ENCODE data around the gene USP24.

Gene USP24, protein sequence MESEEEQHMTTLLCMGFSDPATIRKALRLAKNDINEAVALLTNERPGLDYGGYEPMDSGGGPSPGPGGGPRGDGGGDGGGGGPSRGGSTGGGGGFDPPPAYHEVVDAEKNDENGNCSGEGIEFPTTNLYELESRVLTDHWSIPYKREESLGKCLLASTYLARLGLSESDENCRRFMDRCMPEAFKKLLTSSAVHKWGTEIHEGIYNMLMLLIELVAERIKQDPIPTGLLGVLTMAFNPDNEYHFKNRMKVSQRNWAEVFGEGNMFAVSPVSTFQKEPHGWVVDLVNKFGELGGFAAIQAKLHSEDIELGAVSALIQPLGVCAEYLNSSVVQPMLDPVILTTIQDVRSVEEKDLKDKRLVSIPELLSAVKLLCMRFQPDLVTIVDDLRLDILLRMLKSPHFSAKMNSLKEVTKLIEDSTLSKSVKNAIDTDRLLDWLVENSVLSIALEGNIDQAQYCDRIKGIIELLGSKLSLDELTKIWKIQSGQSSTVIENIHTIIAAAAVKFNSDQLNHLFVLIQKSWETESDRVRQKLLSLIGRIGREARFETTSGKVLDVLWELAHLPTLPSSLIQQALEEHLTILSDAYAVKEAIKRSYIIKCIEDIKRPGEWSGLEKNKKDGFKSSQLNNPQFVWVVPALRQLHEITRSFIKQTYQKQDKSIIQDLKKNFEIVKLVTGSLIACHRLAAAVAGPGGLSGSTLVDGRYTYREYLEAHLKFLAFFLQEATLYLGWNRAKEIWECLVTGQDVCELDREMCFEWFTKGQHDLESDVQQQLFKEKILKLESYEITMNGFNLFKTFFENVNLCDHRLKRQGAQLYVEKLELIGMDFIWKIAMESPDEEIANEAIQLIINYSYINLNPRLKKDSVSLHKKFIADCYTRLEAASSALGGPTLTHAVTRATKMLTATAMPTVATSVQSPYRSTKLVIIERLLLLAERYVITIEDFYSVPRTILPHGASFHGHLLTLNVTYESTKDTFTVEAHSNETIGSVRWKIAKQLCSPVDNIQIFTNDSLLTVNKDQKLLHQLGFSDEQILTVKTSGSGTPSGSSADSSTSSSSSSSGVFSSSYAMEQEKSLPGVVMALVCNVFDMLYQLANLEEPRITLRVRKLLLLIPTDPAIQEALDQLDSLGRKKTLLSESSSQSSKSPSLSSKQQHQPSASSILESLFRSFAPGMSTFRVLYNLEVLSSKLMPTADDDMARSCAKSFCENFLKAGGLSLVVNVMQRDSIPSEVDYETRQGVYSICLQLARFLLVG (N-terminal part only)

DNA sequence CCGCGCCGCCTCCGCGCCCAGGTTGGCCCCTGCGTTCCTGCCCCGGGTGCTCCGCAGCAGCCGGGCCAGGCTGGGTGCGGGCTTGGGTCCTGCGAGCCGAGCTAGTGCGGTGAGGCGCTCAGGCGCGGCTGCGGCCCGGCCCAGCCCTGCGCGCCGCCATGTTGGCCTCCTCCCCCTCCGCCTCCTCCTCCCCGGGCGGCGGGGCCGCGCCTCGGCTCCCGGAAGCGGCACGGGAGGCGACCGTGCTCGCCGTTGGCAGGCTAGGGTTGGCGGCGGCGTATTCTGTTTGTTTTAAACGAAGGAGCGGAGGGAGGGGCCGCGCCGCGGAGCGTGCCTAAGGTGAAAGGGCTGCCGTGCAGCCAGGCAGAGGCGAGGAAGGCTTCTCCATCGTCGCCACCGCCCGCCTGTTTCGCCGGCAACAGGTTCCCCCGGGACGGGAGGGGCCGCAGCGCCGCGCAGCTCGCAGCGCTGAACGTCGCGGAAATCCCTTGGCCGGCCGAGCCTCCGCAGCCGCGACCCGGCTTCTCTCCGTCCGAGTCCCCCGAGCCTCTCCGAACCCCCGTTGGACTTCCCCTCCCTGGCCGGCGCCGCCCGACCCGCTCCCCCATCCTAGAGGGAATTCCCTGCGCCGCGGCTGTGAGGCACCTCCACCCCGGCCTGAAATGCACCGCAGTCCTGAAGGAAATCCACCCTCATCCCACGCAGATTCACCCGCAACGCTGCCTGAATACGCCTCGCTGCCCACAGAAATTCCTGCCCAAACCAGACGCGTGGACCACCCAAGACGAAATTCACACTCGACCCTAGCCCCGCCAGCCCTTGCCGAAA is at the start of gene USP24:
TSS of gene USP24 (minus strand) at position 171 of the 828 bp plus-strand sequence. CDS start 251 bp downstream, outside the sequence.
- DNase-seq (ENCODE audit: low read depth), result peak; percentile 72

DNA sequence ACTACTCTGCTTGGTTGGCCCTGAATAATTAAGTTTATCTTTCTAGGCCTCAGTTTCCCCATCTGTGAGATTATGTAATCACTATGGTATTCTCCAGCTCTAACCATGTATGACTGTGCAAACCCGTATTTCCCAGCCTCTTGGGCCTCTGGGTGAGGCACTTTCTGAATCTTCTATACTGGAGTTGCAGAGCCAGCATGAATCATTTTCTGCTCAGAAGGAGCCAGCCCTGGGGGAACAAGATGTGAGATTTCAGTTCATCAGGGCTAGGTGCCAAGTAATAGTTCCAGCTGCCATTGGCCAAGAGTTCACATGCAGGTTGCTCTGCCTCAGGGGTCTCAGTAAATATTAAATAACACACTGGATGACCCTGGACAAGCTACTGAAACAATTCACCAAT is 47.7 kb upstream of the USP24 start:
- DNase-seq (ENCODE audit: low read depth), result no peak

DNA sequence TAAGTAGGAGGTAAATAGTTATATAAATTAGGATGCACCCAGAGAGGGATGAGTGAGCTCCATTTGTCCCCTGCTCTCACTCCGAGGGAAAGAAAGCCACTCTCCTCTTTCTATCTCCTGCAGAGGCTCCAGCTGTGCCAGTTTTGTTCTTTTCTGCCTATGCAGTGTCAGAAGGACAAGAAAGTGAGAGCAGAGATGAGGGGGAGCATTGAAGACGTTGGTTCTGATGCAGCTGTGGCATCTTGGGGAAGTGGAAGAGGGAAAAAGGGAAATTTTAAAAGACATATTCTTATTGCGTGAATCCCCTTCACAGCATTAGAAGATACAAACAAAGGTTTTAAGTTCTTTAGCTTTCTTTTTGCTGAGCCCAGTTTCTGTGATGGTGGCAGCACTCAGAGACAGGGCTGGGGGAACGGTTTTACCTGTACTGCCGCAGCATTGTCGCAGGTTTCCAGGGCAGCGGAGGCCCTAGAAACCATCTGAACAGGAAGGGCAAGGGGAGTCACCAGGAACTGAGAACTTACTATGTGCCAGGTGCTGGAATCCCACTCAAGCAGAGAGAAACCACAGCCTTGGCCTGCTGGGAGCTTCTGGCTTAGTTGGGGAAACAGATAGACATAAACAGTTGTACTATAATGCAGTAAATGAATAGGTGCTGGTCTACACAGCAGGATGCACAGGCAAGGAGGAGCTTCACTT is 44.9 kb upstream of the USP24 start:
- DNase-seq (ENCODE audit: low read depth), result no peak

DNA sequence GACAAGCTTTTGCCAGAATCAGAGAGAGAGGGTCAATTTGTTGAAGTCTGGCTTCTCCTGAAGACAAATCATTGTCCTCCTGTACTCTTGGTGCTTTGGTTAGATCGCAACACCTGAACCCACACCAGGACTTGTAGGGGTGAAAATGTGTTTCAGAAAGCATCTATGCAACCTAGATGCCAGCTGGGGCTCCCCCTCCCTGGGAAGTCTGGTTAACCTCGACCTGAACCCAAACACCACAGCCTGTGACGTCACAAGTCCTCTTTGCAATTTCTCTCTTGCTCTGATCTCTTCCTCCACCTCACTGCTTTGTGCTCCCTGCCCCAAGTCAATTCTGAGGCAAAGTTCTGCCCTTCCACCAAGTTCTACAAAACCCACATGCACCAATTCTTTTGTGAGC is 42.8 kb upstream of the USP24 start:
- DNase-seq (ENCODE audit: low read depth), result peak; percentile 7

DNA sequence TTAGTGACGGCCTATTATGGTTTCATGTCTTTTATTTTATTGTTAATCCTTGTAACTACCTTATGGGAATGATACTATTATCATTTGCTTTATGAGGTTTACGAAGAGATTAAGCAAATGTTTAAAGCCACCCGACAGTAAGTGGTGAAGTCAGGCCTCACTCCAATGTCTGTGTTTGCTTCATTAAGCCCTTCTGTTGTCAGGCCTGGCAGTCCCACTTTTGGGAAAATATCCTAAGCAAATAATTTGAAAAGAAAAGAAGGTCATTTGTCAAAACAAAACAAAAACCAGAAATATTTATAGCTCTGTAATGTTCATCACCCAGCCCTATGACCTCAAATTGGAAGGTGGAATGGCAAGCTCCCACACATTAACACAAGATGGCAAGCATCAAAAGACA is 40.7 kb upstream of the USP24 start:
- no peak for DNase-seq (ENCODE audit: low read depth)

DNA sequence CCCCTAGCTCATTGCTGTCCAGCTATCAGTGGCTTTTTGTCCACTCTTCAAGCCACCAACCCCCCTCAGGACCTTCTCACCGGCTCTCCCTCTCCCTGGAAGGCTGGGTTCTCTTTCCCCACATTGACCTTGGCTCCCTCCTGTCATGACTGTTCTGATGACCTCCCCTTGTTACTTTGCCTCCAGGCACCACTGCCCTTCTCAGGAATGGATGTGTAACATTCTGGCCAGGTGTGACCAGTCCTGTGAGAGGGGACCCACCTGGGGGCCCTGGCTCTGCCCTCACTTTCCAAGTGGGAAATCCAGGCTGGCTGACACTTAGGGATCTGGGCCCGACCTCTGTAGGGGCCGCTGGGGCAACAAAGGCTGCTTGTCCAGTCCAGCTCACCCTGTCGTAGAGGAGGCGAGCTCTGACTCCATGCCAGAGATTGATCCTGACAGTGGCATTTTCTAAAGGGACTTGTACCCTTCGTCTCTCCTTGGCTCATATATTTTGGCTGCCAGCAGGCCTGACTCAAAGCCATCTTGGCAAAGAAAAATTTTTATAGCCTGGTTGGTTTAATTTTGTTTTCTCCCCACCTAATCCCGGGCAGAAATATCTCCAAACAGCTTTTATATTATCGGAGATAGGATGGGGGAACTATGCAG is 37.9 kb upstream of the USP24 start:
- DNase-seq (ENCODE audit: low read depth), result no peak

DNA sequence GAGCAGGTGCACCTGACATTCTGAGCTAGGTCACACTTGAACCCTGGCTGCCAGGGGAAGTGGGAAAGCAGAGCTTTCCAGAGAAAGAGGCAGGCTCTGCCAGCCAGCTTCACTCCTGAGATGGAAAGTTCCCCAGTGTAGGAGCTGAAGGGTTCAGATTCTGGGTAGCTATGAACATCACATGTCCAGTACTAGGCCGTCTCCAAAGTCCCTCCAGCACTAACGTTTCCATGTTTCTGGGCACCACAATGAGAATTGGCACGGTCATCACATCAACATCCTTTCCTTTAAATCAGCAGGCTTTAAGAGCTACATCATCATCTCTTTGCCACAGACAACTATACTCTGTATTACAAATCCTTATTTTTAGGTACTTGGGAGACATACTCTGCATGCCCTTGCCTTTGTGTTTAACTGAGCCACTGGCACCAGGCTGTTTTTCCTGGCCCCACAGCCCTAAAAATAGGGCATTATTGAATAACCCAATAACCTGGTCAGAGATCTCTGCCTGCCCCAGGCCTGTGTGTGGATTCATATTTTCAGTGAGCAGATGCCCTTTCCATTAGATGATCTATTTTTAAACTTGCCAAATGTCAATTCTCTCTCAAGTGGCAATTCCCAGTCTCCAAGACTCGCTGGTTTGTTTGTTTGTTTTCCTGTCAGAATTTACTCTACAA is 35.4 kb upstream of the USP24 start:
- no peak for DNase-seq (ENCODE audit: low read depth)

DNA sequence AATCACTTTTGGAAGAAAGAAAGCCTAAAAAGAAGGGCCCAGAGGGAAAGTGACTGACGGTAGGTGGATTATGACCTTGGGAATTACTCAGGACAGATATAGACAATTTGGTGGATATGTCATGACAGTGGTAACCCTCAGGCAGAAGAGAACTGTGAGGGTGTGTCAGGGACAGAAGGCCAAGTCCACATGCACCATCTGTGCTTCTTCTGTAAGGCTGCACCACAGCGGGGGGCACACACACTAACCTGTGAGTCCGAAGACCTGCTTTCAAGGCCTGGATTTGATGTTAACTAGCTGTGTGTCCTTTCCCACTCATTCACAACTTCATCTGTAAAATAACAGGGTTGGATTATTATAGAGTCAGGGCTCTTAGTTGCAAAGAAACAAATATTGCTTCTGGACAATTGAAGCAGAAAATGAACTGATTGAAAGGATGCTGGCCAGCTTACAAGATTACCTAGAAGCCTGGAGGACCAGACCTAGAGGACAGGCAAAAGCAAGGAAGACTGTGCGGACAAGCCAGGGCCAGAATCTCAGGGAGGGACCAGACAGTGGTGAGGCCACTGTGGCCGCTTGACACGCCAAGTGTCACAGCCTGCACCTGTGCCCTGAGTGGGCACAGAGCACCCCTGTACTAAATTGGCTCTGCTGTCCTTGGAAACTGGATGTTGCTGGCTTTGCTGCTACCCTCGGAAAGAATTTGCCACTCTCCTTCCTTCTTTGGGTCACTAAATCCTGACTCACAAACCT is 34.7 kb upstream of the USP24 start:
- no peak for DNase-seq (ENCODE audit: low read depth)

DNA sequence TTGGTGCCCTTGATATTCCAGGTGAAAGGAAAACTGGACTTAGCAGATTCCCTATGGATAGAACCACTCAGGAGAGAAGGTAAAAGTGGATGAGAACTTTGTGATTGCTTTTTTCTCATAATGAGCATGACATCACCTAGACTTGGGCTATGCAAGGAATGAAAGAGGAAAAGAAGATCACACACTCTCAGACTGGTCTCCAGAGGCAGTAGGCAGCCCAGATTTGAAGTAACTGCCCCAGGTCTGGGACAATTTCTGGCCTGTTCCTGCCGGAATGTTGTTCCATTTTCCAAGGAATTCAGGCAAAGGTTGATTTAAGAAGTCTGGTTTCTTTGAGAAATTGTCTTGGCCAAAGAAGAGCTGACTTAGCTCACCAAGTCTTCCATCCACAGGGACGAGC is 31.7 kb upstream of the USP24 start:
- no peak for DNase-seq (ENCODE audit: low read depth)

DNA sequence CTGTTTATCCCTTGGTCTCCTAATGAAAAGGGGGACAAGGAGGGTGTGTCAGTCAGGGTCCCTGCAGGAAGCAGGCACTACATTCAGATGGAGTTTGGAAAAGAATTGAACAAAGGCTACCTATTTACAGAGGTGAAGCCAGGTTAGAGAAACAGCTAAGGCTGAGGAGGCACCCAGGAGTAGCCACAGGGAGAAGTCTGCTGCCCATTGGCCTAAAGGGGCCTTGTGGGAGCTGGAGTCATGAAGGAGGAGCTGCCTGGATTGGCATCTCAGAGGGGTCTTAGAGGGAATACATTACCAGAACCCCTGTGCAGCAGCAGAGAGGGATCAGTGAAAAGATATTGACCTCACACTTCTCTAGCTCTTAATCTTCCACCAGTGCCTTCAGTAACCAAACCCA is 31.2 kb upstream of the USP24 start:
- no peak for DNase-seq (ENCODE audit: low read depth)

DNA sequence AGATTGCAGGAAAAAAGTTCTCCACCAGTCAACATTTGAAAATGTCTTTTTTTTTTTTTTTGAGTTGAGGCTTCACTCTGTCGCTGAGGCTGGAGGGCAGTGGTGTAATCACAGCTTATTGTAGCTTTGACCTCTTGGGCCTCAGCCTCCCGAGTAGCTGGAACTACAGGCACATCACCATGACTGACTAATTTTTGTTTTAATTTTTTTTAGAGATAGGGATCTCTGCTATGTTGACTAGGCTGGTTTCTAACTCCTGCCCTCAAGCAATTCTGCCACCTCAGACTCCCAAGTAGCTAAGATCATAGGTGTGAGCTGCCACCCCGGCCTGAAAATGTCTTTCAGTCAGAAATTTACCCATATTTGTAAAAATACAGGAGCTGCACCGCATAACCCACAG is 30.6 kb upstream of the USP24 start:
- DNase-seq (ENCODE audit: low read depth), result no peak

DNA sequence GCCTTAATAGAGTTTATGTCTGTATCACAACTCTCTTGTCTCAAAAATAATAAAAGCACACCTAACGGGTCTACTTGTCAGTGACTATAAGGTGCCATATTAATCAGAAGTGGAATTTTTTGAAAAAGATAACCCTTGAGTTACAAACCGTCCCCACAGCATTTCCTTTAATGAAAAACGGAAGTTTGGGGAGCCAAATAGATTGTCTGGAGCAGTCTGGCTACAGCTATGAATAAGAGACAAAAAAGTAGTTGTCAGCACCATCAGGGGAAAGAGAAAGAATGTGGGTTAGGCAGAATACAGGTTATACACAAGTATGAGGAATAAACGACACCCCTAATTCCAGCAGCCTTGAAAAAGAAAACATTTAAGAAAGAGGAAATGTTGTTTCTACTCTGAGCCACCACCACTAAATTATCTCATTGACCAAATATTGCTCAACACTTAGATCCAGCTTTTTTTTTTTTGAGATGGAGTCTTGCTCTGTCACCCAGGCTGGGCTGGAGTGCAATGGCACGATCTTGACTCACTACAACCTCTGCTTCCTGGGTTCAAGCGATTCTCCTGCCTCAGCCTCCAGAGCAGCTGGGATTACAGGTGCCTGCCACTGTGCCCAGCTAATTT is 29.4 kb upstream of the USP24 start:
- DNase-seq (ENCODE audit: low read depth), result no peak

DNA sequence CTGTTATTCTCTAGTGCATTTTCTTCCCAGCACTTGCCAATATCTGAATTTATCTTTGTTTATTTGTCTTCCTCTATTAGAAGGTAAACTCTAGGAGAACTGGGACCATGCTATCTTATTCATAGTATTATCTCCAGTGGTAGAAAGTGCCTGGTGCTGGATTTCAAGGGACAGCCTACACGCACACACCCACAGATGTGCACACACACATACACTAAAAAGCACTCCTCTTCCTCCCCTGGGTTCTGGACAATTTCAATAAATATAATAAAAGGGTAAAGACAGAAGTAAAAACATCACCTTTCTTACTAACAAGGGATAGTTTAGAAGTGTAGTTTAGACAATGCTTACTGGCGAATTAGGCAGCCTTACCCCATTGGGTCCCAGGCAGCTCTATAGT is 28.5 kb upstream of the USP24 start:
- no peak for DNase-seq (ENCODE audit: low read depth)

DNA sequence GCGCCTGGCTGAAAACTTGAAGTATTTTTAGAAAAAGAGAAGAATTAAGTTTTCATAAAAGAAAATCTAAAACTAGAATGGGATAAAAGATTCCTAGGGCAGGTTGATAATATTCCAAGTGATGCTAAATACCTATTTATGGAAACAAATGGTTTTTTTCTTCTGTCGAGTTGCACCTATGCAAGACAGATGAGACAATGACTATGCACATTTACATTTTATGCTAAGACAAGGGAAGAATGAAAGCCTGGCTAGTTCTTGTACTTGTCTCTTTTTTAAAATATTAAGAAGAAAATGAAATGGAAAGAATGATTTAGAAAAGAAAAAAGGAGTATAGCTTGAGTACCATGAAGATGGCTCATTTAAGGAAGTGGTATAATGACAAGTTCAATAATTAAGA is 24.4 kb upstream of the USP24 start:
- DNase-seq (ENCODE audit: low read depth), result no peak

DNA sequence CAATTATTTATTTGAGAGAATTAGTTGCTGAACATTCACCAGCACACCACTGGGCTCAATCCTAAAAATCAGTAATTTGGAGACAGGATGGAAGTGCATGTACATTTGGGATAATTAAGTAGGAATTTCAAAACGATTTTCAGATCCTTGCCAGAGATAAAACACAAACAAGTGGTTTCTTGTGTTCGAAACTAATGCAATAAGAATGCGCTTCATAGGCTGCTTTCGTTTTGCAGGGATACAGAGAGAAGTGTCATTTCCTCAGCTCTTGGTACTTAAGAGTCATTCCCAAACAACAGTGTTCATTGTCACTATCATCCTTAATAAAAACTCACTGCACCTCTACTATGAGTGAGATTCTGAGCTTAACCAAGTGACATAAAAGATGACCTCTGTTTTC is 20.6 kb upstream of the USP24 start:
- DNase-seq (ENCODE audit: low read depth), result no peak

DNA sequence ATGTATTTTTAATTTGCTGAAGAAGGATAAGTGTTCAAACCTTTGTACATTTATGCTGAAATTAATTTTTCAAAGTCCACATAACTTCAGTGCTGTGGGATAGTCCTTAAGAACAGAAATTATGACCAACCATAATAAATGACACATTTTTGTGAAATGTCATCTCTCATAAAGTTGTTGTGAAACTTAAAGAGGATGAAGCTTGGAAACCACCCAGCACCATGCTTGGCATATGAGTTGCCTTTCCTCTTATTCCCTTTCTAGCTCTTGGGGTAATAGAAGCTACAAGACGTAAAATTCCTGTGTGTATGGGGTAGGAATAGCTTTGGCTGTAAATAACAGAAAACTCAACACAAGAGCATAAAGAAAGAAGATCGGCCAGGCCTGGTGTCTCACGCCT is 18.9 kb upstream of the USP24 start:
- DNase-seq (ENCODE audit: low read depth), result no peak

DNA sequence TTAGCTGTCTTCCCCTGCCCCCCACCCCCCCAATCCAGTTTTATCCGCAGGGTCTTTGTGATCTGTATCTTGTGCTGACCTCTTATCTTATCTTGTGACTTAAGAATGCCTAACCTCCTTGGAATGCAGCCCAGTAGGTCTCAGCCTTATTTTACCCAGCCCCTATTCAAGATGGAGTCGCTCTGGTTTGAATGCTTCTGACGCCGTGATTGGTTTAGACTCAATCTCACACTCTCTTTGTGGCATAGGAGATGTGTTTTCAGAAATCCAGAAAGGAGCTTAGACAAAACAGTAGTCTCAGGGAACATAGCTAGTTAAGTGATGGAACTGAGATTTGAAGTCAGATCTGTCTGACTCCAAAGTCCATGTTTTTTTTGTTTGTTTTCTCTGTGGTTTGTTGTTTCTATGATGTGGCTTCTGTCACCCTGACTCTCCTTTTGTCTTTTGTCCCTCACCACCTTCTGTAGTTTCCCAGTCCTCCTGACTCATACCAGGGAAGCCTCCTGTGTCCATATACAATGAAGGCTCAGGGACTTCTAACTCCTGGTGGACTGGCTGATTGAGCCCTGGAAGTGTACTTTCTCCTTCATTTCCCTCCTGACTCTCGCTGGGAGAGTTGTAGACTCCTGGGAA is 18.1 kb upstream of the USP24 start:
- DNase-seq (ENCODE audit: low read depth), result no peak

Measured in activated T-cell treated with anti-CD3 and anti-CD28 coated beads for 24 hours (primary cell).